Endothelial cell of umbilical vein (primary cell): ENCODE measurements around the gene PIK3R6. TPM values are rescaled to one million over a fixed set of nuclear protein-coding genes. Genes with fewer than 3 reads are reported as not detected.

Experiments used
- BruUV-seq: library from RNA; stranded (reverse); fragments of 400-500 nt; replicated peaks from 2 replicates; lab custom pipeline; 2021; lab: Mats Ljungman, UMichigan
- CTCF ChIA-PET: fragments of 300-600, 350-600 bp; sonication (Branson Sonifier 250); formaldehyde crosslinking; loops from one replicate; lab custom pipeline; 2021; ENCODE audit warnings: antibody characterized with exemption, inconsistent platforms; lab: Charles Lee
- POLR2A ChIA-PET: fragments of 300-600, 350-600 bp; sonication (Branson Sonifier 250); formaldehyde crosslinking; loops from one replicate; lab custom pipeline; 2021; ENCODE audit warnings: antibody characterized with exemption, inconsistent platforms; lab: Charles Lee
- DNase-seq: peaks from one replicate; pipeline ENCODE4 v3.0.0-alpha.2; 2011; ENCODE audit warnings: low read depth, low spot score
- FAIRE-seq: peaks from 2 replicates; lab custom pipeline; 2011; peaks lifted over from hg19 to GRCh38; lab: Jason Lieb, UNC
- H2AFZ ChIP-seq: 2 replicates; pipeline ENCODE4 v1.6.0; 2012; ENCODE audit warnings: low read depth, low read length, control low read depth, inconsistent platforms
- H3K27ac ChIP-seq: 2 replicates; pipeline ENCODE4 v1.5.1; 2011; ENCODE audit warnings: low read depth, mild to moderate bottlenecking, control low read depth, low read length, moderate library complexity; ENCODE audit not compliant: insufficient read depth
- H3K27me3 ChIP-seq, 2 experiments: 2 replicates each; pipeline versions ENCODE4 v1.6.0 to v1.6.1; 2011; ENCODE audit warnings: low read length in 2 of 2, mixed read lengths in 1 of 2; ENCODE audit not compliant: control insufficient read depth in 2 of 2, insufficient read depth in 2 of 2
- H3K36me3 ChIP-seq, 2 experiments: 2 replicates in 1 of 2; 3 replicates in 1 of 2; pipeline ENCODE4 v1.5.1; 2011; ENCODE audit warnings: low read length in 2 of 2, mild to moderate bottlenecking in 1 of 2, moderate library complexity in 1 of 2; ENCODE audit not compliant: control insufficient read depth in 2 of 2, insufficient read depth in 2 of 2; ENCODE audit errors: extremely low read depth in 1 of 2
- H3K4me1 ChIP-seq: 3 replicates; pipeline ENCODE4 v1.5.1; 2011; ENCODE audit warnings: mild to moderate bottlenecking, low read length; ENCODE audit not compliant: control insufficient read depth, insufficient read depth; ENCODE audit errors: extremely low read depth
- H3K4me2 ChIP-seq: 2 replicates; pipeline ENCODE4 v1.6.1; 2011; ENCODE audit warnings: low read length, control low read depth, mixed read lengths; ENCODE audit not compliant: insufficient read depth
- H3K4me3 ChIP-seq, 3 experiments: fragments of 200-600 bp in 1 of 3; sonication (generic), shearing (Covaris generic) in 1 of 3; replicated peaks in 1 of 3; 2 replicates each; pipeline ENCODE4 v1.5.1; 2011 to 2016; ENCODE audit warnings: control low read depth in 3 of 3, low read length in 3 of 3, mild to moderate bottlenecking in 2 of 3, inconsistent platforms in 1 of 3, low read depth in 1 of 3, moderate library complexity in 1 of 3; ENCODE audit not compliant: insufficient read depth in 1 of 3
- H3K79me2 ChIP-seq: 2 replicates; pipeline ENCODE4 v1.6.0; 2012; ENCODE audit warnings: low read length, inconsistent platforms; ENCODE audit not compliant: control insufficient read depth, insufficient read depth
- H3K9ac ChIP-seq: replicated peaks from 2 replicates; pipeline ENCODE3; 2011; ENCODE audit warnings: low read length, control low read depth; ENCODE audit not compliant: insufficient read depth; ENCODE audit errors: extremely low read depth
- H3K9me1 ChIP-seq: replicated peaks from 3 replicates; pipeline ENCODE4 v1.6.0; 2011; ENCODE audit warnings: mild to moderate bottlenecking, low read length; ENCODE audit not compliant: control insufficient read depth, insufficient read depth; ENCODE audit errors: extremely low read depth
- H3K9me3 ChIP-seq: replicated peaks from 2 replicates; pipeline ENCODE4 v1.5.1; 2012; ENCODE audit warnings: low read length, inconsistent platforms; ENCODE audit not compliant: control insufficient read depth, insufficient read depth
- H4K20me1 ChIP-seq: replicated peaks from 2 replicates; pipeline ENCODE3; 2011; ENCODE audit warnings: mild to moderate bottlenecking, low read length; ENCODE audit not compliant: control insufficient read depth, insufficient read depth; ENCODE audit errors: extremely low read depth
- FOS ChIP-seq: IDR thresholded peaks from 2 replicates; pipeline ENCODE4 v1.6.1; 2011; ENCODE audit warnings: mild to moderate bottlenecking, low read length, moderate library complexity, borderline replicate concordance; ENCODE audit not compliant: insufficient read depth
- GATA2 ChIP-seq: IDR thresholded peaks from 2 replicates; pipeline ENCODE4 v1.7.0; 2011; ENCODE audit warnings: low read depth, mild to moderate bottlenecking, moderate library complexity, mixed read lengths, low read length; ENCODE audit not compliant: insufficient read length, insufficient read depth
- MYC ChIP-seq: IDR thresholded peaks from one replicate; pipeline ENCODE4 v1.6.1; 2011; ENCODE audit warnings: mild to moderate bottlenecking, low read depth, low read length
- POLR2A ChIP-seq: IDR thresholded peaks from 2 replicates; pipeline ENCODE4 v1.6.1; 2012; ENCODE audit warnings: low read depth, mild to moderate bottlenecking, control low read depth, low read length
- dilution Hi-C: fragments of 300-500 bp; cut with MboI; formaldehyde crosslinking; loops from one replicate; pipeline ENCODE4 v1.15.0; 2019; ENCODE audit warnings: low sequenced_read_pairs; ENCODE audit not compliant: extremely low pct_ligation_motif_present
- intact Hi-C: fragments of 100-400 bp; cut with micrococcal nuclease; formaldehyde crosslinking; loops from one replicate; pipeline ENCODE4 v1.10.0; 2022
- polyA plus RNA-seq, 4 experiments: library from polyadenylated mRNA; depleted of rRNA in 3 of 4; stranded (reverse) in 3 of 4; unstranded in 1 of 4; fragments of >200 nt; gene quantifications; 2 replicates each; pipeline versions ENCODE4 v1.2.1 to v1.2.3, GENCODE V29; 2011 to 2012; ENCODE audit warnings: missing spikeins in 1 of 4
- total RNA-seq: library from RNA; stranded (reverse); gene quantifications from 2 replicates; pipeline ENCODE4 v1.2.3, GENCODE V29; 2021
- TF ChIP-seq, protein P1 (sequence below), 2 donors: IDR thresholded peaks; 1 replicate in 1 of 2; 2 replicates in 1 of 2; pipeline ENCODE4 v1.5.1; 2011; ENCODE audit warnings: low read length in 2 of 2, mild to moderate bottlenecking in 2 of 2, moderate library complexity in 2 of 2, control low read depth in 1 of 2, inconsistent platforms in 1 of 2, low read depth in 1 of 2; ENCODE audit not compliant: insufficient read depth in 1 of 2; ENCODE audit errors: extremely low read depth in 1 of 2
- TF ChIP-seq, protein P2 (sequence below): IDR thresholded peaks from 2 replicates; pipeline ENCODE4 v1.6.1; 2011; ENCODE audit not compliant: insufficient read depth, insufficient read length

The PIK3R6 gene
- total and polyA plus RNA-seq, 2 donors (not counting 3 experiments of a cell fraction or from before 2014, with no cell fraction given), result not detected

GRCh38 chr17:8755590-8756255 lies 111.8 kb downstream of the PIK3R6 start:
- no peaks in the 10 kb centered on the region for H3K9me3 ChIP-seq
- ChIA-PET CTCF (interaction anchor here (4.2 kb wide), 1 partner anchor 10 kb away, joined by 15 read pairs; no protein-coding TSS in a partner anchor), POLR2A (interaction anchor here (0.5 kb wide), 1 partner anchor 125 kb away, joined by 3 read pairs; the partner anchor contains the start of gene MYH10)
- no peak overlapping the region for H2AFZ ChIP-seq
- no peaks in the 10 kb centered on the region for H4K20me1 ChIP-seq
- dilution Hi-C loops (no loop called here), intact Hi-C loops (no loop called here)
- no peak for TF ChIP-seq POLR2A
- no peak for TF ChIP-seq GATA2
- TF ChIP-seq FOS, result no peak
- TF ChIP-seq, protein P1, sequence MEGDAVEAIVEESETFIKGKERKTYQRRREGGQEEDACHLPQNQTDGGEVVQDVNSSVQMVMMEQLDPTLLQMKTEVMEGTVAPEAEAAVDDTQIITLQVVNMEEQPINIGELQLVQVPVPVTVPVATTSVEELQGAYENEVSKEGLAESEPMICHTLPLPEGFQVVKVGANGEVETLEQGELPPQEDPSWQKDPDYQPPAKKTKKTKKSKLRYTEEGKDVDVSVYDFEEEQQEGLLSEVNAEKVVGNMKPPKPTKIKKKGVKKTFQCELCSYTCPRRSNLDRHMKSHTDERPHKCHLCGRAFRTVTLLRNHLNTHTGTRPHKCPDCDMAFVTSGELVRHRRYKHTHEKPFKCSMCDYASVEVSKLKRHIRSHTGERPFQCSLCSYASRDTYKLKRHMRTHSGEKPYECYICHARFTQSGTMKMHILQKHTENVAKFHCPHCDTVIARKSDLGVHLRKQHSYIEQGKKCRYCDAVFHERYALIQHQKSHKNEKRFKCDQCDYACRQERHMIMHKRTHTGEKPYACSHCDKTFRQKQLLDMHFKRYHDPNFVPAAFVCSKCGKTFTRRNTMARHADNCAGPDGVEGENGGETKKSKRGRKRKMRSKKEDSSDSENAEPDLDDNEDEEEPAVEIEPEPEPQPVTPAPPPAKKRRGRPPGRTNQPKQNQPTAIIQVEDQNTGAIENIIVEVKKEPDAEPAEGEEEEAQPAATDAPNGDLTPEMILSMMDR (IDR thresholded peaks at IDR 0.05; ENCODE audit: extremely low read depth in 1 of 2, insufficient read depth in 1 of 2, low read depth in 1 of 2, low read length in 2 of 2), result no peak
- no peak for TF ChIP-seq MYC
- TF ChIP-seq, protein P2, sequence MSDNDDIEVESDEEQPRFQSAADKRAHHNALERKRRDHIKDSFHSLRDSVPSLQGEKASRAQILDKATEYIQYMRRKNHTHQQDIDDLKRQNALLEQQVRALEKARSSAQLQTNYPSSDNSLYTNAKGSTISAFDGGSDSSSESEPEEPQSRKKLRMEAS, result no peak
- peaks cover 4 to 5% of the 10 kb centered on the region in 2 experiments for H3K27me3 ChIP-seq
- H3K9ac ChIP-seq, result no peak overlapping the region
- H3K4me1 ChIP-seq, result no peaks in the 10 kb centered on the region
- H3K36me3 ChIP-seq, result no peaks in the 10 kb centered on the region
- no peak for FAIRE-seq
- H3K27ac ChIP-seq, result no peak overlapping the region
- H3K4me2 ChIP-seq, result no peak overlapping the region
- no peaks in the 10 kb centered on the region for H3K9me1 ChIP-seq
- no peak overlapping the region for H3K4me3 ChIP-seq
- no peak for DNase-seq
- BruUV-seq, result no TSS peak
- H3K79me2 ChIP-seq, result no peaks in the 10 kb centered on the region
